GM12892 (cell line): ENCODE measurements around the gene FLT1.

Source experiments
- DNase-seq: peaks from one replicate; pipeline ENCODE4 v3.0.0; 2011; ENCODE audit not compliant: insufficient read length
- FAIRE-seq: peaks from 2 replicates; lab custom pipeline; 2011; peaks lifted over from hg19 to GRCh38; lab: Jason Lieb, UNC
- POLR2A ChIP-seq: IDR thresholded peaks from 2 replicates; pipeline ENCODE4 v1.6.1; 2011; ENCODE audit warnings: low read depth, low read length, control low read depth
- POLR2AphosphoS5 ChIP-seq: IDR thresholded peaks from 2 replicates; pipeline ENCODE4 v1.6.1; 2011; ENCODE audit warnings: low read depth, low read length, control low read depth
- TAF1 ChIP-seq: IDR thresholded peaks from 2 replicates; pipeline ENCODE4 v1.6.1; 2011; ENCODE audit warnings: low read depth, mild to moderate bottlenecking, control low read depth, low read length, borderline replicate concordance

The FLT1 gene

DNA sequence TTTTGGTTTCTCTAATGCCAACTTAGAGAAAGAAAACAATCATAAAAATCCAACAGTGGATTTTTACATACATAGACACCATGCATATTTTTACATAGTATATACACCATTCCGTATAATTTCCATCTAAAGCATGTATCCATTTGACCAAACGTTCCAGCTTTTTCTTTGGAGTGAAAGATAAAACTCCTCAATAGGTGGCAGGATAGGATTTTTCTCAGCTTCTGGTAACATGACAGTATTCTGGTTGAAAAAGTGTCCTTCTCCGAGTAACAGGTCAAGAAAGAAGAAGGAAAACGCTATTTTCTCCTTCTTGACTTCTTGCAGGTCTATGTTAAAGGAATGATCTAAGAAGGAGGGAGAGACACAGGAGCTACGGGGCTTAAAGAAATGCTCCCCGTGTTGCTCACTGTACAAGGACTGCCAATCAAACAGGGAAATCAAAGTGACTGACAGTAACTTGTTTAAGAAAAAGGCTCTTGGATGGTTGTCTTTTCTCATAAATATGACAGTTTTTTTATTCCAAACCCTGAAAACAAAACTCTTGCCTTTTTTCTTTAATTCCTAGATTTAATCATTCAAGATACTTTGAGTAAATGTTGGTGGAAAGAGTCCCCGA, 11.5 kb downstream of the FLT1 start:
- no peak for FAIRE-seq
- TF ChIP-seq POLR2AphosphoS5 (no peak), TAF1 (no peak), POLR2A (no peak)
- DNase-seq, result no peak

DNA sequence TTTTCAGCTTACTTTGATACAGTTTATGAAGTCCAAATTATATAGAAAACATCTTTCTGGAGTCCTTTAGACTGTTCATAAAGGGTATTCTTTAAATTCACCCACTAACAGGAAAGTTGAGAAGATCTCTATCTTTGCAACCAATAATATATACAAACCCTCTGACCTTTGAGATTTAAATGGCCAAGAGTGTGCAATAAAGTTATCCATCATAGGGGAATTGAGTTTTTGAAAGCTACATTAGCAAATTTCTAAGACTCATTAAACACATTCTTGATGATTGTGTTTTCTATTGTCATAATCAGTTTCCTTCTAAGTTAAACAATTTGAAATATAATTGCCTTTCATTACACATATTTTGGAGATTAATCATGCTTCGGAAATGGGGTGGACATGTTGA, 15.9 kb downstream of the FLT1 start:
- no peak for FAIRE-seq
- TF ChIP-seq TAF1 (no peak), POLR2A (no peak), POLR2AphosphoS5 (no peak)
- DNase-seq, result no peak

- FAIRE-seq (no peak), DNase-seq (no peak)
- TF ChIP-seq TAF1, result no peak
- TF ChIP-seq POLR2A, result no peak
- TF ChIP-seq POLR2AphosphoS5, result no peak
Observed at GRCh38 chr13:28478127-28478526, 16.8 kb downstream of the FLT1 start.

DNA sequence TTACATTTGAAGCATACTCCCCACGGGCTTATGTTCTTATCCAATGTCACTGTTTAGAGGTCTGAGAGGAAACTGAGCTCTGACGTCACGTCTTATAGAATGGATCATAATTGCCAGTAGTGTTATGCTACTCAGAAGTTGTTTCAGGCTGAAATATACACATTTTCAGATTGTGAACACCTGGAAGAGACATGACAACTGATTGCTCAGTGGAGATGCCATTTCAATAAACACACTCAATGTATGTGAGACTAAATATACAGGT, 17.3 kb downstream of the FLT1 start:
- TF ChIP-seq POLR2A, result no peak
- no peak for TF ChIP-seq POLR2AphosphoS5
- no peak for TF ChIP-seq TAF1
- DNase-seq (no peak), FAIRE-seq (no peak)

- DNase-seq (no peak), FAIRE-seq (no peak)
- TF ChIP-seq POLR2AphosphoS5, result no peak
- TF ChIP-seq TAF1, result no peak
- no peak for TF ChIP-seq POLR2A
Observed at GRCh38 chr13:28476919-28477708, 17.8 kb downstream of the FLT1 start.

DNA sequence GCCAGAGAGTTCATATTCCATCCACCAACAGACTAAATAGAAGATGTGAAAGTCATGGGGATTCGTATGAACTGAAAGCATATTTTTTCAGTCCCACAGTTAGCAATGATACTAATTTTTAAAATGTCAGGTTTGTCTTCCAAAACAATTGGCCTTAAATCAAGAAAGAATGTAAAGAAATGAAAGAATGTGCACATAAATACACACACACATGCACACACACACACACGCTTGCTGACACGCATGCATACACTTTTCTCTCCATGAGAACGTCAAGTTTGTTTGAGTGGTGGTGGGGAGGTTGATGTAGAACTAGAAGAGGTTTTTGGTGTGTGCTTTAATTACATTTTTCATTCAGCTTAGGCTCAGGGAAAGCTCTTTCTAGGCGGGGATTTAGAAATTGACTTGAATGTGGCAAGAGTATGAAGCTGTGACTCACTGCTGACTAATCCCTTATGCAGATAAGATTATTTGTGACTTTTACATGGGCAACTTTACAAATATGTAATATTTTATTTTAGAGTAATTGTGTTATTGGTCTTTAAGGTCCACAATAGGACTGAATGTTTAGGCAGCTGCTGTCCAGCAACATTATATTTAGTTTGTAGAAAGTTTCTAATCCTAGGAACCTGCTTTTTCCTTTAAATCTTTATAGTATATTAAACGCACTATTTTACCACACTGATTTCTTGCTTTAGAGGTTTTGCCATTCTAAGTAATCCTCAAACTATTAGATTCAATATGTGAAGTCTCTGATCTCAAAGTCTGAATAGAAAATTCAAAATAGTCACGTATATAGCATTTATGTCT, 18.8 kb downstream of the FLT1 start:
- DNase-seq (no peak), FAIRE-seq (no peak)
- TF ChIP-seq POLR2A (no peak), POLR2AphosphoS5 (no peak), TAF1 (no peak)

DNA sequence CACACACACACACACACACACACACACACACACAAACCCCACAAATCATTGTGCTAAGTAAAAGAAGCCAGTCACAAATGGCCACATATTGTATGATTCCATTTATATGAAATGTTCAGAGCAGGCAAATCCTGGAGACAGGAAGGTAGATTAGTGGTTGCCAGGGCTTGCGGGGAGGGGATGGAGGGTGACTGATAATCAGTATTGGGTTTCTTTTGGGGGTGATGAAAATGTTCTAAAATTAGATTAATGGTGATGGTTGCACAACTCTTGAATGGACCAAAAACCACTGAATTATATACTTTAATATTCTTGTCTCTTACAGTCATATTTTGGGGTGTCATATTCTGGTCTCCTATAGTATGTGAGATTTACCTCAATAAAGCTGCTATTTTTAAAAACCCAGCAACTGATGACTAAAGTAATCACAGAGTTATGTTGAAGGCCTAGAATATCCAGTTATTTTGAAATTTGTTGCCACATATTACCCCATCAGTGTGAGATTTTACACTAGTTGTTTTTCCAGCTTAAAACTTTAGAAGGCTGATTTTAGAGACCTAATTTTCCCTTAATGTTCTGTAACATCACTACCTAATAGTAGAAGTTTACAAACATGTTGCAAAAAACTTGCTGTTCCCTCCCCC, 20.3 kb downstream of the FLT1 start:
- FAIRE-seq (no peak), DNase-seq (no peak)
- no peak for TF ChIP-seq TAF1
- no peak for TF ChIP-seq POLR2A
- TF ChIP-seq POLR2AphosphoS5, result no peak

- DNase-seq, result no peak
- FAIRE-seq, result no peak
- no peak for TF ChIP-seq TAF1
- no peak for TF ChIP-seq POLR2AphosphoS5
- TF ChIP-seq POLR2A, result no peak
Observed at GRCh38 chr13:28473044-28473443, 21.9 kb downstream of the FLT1 start.

- FAIRE-seq (no peak), DNase-seq (no peak)
- no peak for TF ChIP-seq TAF1
- TF ChIP-seq POLR2A, result no peak
- no peak for TF ChIP-seq POLR2AphosphoS5
Observed at GRCh38 chr13:28471421-28471820, 23.5 kb downstream of the FLT1 start.

DNA sequence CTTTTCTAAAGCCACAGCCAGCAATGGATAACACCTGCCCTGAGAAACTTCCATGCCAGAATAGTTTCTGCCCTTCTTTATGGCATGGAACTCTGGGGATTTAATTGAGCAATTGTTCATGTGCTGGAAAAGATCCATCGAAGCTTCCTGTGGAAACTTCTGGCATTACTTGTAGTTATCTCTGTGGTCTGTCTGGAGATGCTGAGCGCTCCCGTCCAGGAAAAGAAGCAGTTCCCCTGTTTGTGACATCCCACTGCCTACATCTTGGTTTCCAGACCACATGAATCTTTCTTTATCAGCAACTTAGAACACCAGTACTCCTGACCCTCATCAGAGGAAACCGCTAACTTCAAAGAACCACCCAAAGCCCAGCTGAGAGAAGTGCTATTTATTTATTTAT, 24.6 kb downstream of the FLT1 start:
- DNase-seq (no peak), FAIRE-seq (no peak)
- TF ChIP-seq TAF1 (no peak), POLR2A (no peak), POLR2AphosphoS5 (no peak)

DNA sequence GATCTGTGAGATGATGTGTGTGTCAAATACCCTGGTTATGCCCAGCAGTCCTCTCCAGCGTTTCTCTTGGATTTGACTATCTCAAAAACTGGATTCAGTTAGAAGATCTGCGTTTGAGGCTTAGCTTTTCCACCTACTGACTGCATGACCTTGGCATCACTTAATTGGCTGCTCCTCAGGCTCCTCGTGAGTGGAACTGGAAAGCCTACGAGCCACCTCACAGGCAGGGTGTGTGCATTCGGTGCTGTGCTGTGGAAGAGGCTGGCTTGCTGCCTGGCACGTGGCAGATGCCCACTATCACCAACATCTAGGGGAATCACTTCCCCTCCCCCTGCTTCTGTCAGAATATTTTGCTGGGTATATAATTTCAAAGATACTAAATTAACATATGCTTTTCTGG, 25.6 kb downstream of the FLT1 start:
- DNase-seq, result no peak
- no peak for FAIRE-seq
- TF ChIP-seq TAF1 (no peak), POLR2A (no peak), POLR2AphosphoS5 (no peak)
